ENCODE results near the gene BLTP1.

DNA sequence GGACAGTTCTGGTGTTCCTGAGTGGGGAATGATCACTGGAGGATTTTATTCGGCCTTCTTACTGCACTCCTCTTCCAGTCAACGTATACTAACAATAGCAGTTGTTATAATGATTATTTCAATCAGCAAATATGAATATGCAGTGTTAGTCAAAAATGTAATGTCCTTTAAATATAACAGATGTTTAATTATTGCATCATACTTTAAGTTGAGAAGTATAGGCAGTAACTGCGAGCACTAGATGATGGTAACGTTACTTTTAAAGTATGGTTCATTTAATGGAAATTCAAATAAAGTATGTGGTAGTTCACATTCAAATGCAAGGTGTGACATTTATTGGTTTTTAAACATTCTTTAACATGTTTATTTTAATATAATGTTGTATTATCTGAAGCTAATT, 5.5 kb upstream of the BLTP1 start:
- TF ChIP-seq, protein P1, sequence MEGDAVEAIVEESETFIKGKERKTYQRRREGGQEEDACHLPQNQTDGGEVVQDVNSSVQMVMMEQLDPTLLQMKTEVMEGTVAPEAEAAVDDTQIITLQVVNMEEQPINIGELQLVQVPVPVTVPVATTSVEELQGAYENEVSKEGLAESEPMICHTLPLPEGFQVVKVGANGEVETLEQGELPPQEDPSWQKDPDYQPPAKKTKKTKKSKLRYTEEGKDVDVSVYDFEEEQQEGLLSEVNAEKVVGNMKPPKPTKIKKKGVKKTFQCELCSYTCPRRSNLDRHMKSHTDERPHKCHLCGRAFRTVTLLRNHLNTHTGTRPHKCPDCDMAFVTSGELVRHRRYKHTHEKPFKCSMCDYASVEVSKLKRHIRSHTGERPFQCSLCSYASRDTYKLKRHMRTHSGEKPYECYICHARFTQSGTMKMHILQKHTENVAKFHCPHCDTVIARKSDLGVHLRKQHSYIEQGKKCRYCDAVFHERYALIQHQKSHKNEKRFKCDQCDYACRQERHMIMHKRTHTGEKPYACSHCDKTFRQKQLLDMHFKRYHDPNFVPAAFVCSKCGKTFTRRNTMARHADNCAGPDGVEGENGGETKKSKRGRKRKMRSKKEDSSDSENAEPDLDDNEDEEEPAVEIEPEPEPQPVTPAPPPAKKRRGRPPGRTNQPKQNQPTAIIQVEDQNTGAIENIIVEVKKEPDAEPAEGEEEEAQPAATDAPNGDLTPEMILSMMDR (conservative IDR thresholded peaks at IDR 0.05; ENCODE audit: low read length) = no peak
- no peak for TF ChIP-seq EZH2phosphoT487 (IDR thresholded peaks at IDR 0.05; ENCODE audit: borderline replicate concordance, low read depth, low read length)
